HG03039 (cell line): ENCODE measurements around the gene SLC39A3.

Experiments used
- ATAC-seq: cut with Tn5 transposase; IDR thresholded peaks from one replicate; pipeline ENCODE4 v1.9.1; 2021; ENCODE audit warnings: mild to moderate bottlenecking, moderate library complexity; ENCODE audit not compliant: unreplicated experiment

The SLC39A3 gene, protein sequence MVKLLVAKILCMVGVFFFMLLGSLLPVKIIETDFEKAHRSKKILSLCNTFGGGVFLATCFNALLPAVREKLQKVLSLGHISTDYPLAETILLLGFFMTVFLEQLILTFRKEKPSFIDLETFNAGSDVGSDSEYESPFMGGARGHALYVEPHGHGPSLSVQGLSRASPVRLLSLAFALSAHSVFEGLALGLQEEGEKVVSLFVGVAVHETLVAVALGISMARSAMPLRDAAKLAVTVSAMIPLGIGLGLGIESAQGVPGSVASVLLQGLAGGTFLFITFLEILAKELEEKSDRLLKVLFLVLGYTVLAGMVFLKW

DNA sequence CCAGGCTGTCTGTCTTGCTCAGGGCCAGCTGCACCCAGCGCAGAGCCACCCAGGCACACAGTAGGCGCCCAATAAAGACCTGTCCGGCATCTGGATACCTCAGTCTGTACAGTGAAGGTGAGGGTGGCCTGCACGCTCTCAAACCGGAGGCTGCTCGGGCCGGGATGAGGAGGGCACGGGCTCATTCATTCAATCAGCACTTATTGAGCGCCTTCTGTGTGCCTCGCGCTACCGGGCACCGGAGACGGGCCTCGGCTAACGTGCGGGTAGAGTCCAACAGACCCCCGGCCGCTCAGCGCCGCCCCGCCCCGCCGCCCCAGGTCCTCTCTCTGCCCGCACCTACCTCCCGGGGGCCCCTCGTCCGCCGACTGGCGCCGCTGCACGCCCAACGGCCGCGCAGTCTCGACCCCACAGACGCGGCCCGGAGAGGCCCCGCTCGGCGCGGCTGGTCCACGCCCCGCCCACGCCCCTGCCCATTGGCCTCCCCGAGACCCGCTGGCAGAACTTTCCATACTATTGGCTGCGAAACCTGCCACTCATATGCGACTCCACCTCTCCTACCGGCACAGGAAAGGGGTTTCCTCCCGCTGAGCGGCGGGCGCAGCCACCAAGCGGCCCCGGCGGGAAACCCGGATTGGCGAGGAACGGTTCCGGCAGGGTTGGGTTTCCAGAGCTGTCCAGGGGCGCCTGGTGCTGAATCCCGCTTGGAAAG, at the start of gene SLC39A3:
SLC39A3 (minus strand) TSS at position 416 of the 712 bp plus-strand sequence. CDS start 2,760 bp downstream, outside the sequence.
- peak; percentile 92 for ATAC-seq

DNA sequence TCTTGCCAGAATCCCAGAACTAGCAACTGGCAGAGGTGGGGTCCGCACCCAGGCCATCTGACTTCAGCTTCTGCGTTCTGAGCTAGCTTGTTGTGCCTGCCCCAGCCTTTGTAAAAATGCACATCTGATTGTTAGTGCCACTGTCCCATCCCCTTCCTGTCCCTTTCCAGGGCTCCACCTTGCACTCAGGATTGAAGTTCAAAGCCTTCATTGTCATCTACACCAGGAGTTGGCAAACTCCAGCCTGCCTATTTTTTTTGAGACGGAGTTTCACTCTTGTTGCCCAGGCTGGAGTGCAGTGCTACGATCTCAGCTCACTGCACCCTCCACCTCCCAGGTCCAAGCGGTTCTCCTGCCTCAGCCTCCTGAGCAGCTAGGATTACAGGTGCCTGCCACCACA, 48.4 kb upstream of the SLC39A3 start:
- no peak for ATAC-seq

DNA sequence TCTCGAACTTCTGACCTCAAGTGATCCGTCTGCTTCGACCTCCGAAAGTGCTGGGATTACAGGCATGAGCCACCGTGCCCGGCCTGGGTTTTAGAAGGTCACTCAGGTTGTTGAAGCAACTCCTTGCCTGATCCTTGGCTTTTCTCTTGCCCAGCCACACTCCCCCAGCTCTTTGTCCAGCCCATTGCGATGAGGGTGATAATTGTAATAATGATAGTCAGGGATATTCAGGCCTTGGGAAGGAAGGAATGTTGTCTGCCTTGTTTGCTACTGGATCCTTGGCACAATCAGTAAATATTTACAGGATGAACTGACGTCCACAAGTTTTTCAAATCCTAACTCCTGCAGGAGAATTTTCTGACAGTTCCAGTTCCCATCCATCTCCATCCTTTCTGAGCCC, 47.3 kb upstream of the SLC39A3 start:
- no peak for ATAC-seq

DNA sequence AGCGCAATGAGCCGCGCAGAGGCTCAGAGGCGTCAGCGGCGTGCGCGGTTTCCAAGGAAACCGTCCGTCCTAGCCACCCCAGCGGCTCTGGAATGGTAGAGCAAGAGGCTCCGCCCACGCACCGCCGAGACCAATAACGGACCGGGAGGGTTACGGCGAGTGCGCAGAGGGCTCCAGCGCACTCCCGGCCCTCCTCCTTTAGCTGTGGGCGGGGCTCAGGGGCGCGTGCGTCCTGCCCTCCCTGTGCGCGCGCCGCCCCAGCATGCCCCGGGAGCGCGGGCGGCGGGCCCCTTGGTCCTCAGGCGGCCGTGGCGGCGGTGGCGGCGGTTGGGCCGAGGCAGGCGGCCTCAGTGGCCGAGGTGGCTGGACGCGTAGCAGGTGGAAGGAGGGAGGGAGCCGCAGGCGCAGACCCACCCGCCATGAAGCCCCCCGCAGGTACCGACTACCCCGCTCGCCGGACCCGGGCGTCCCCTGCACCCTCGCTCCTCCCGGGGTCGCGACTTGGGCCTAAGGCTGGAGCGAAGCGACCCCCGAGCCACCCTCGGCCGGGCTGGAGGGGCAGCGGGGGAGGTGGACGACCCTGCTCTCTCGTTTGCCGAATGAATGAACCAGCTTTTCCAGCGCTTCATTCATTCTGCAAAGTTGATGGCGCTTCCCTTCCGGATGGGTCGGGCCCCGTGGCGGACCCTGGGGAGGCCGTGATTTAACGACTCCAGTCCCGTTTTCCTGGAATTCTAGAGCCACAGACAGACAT, 45.6 kb upstream of the SLC39A3 start, which contains the start of gene THOP1:
THOP1 (plus strand) TSS at position 260 of the 754 bp plus-strand sequence; CDS start at position 420, 160 bp downstream.
- ATAC-seq: peak; percentile 62

DNA sequence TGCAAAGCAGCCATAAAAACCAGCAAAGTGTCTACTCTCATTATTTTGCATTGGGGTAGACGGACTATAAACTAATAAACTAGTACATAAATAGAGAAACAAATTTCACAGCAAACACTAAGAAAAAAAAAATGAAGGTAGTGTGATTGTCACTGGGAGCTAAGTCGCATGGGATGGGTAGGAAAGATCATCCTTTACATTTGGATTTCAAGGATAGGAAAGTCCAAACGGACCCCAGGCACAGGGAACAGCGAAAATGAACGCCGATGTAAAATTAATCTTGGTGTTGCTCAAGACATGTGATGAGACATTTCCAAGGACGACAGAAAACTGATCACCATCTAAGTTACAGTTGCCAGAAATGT, 43.9 kb upstream of the SLC39A3 start:
- no peak for ATAC-seq

DNA sequence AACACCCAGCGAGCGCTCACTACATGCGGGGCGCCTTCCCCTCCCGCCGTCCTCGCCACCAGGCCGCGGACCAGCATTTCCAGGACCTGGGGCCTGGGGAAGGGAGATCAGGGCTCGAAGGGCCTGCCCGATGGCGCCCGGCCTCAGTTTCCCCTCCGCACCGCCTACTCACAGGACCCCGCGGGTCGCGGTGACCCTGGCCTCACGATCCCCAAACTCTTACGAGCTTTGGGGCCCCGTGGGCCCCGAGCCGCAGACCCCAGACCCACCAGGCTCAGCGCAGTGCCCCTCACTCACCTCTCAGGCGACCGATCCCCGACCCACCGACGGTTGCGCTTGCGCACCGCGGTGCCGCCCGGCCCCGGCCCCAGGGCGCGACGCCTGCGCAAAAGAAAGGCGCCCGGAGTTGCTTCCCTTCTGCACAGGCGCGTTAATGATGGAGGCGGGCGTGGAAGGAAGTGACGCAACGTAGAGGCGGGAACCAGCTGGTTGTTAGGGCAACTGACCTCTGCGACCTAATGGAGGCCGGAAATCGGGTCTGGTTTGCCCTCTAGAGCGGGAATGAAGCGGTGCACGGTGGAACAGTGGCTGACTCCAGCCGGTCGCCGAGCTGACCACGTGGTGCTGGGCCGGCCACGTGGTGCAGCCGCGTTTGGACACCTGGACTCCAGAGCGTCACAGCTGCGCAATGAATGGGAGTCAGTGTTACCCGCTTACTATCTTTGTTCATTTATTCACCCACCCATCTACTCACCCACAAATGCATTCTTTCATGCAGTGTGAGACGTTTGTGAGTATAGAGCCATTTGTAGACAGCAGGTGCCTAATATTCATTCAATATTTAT, 43.3 kb upstream of the SLC39A3 start, which contains the start of gene SGTA:
SGTA (minus strand) TSS at position 338 of the 845 bp plus-strand sequence. CDS start 14,205 bp downstream, outside the sequence.
- peak; percentile 61 for ATAC-seq

DNA sequence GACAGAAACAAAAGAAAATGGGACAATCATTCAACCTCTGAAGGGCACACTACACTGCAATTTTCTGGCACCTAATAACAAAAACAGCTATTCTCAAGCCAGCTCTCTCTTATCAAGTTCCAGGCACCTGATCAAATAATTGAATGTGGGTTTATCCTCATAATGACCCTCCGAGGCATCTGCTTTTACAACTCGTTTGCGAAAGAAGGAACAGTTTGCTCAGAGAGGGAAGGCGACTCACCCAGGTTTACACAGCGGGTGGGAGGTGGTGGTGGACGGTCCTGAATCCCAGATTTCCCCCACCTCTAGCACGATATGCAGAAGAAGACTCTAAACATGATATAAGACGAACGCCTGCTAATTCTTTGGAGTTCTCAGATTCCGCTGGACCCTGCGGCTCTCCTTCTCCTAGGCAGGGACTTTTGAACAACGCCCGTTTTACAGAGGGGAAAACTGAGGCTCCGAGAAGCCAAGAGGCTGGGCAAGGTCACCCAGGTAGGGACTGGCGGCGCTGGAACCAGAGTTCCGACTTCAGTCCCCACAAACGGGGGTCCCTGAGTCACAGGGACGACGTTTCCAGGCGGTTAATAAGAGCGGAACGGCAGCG, 42.6 kb upstream of the SLC39A3 start:
- ATAC-seq: no peak

DNA sequence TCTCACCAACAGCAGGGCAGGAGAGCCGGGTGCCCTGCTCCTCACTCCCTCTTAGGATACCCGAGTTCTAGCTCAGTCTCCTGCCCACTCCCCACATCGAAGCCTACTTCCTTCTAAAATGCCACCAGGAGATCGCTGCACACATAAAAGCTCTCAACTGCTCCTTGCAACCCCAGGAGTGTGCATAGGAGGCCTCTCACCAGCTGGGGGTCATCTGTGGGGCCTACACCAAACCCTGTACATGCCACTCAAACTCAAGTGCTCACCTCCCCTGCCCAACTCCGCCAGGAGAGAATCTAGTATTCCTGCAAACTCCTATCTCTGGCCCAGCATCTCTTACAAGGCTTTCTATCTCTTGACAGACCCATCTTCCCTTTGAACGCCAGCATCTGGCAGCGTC, 40.5 kb upstream of the SLC39A3 start:
- no peak for ATAC-seq

DNA sequence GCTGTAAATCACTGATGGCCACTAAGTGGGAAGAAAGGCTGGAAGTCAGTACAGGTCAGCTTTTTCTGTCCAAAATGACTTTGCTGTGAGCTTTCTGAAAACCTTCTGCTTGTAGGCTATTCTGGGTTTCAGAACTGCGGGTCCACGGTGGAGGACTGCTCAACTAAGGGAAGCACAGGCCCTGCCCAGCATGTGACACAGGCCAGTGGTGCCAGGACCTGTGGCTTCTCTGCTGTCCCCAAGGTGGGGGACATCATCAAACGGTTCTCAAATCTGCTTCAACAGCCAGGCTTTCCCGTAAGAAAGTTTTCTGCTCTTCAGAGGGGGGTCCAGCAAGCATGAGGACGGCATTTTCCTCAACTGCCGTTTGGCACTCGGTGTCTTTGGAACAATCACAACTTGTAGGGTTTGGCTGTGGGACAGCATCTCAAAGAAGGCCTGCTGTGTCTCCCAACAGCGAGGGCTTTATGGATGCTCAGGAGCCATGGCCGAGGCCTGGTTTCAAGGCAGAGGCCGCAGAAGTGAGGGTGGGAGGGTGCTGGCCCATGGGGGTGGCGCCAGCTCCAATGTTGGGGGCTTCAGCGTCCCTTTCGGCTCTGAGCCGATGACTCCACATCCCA, 39.4 kb upstream of the SLC39A3 start:
- no peak for ATAC-seq

DNA sequence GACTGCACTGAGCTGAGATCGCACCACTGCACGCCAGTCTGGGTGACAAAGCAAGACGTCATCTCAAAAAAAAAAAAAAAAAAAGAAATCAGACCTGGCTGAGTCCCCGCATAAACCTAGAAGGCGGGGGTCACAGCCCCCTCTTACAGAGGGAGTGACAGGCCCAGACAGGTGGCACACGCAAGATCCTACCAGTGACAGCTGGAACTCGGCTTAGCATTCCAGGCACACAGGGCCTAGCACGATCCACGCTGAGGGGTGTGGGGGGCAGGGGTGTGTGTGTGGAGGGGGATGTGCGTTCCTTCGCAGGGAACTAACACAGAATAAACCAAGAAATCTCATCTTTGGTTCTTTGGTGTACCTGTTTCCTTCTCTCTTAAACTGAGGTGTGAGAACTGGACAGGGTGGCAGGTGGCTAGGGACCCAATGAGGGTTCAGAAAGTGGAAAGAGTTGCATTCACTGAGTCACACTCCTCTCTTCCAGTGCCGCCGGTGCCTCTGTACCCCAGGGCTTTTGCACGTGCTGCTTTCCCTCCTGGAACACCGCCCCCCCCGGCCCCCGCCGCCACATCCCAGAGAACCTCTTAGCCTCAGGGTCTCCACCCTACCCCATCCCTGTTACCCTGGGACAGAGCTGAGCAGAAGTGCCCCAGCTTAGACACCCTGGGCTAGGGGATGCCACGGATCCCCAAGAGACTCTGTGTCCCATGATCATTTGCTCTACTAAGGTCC, 38.3 kb upstream of the SLC39A3 start:
- ATAC-seq: no peak

DNA sequence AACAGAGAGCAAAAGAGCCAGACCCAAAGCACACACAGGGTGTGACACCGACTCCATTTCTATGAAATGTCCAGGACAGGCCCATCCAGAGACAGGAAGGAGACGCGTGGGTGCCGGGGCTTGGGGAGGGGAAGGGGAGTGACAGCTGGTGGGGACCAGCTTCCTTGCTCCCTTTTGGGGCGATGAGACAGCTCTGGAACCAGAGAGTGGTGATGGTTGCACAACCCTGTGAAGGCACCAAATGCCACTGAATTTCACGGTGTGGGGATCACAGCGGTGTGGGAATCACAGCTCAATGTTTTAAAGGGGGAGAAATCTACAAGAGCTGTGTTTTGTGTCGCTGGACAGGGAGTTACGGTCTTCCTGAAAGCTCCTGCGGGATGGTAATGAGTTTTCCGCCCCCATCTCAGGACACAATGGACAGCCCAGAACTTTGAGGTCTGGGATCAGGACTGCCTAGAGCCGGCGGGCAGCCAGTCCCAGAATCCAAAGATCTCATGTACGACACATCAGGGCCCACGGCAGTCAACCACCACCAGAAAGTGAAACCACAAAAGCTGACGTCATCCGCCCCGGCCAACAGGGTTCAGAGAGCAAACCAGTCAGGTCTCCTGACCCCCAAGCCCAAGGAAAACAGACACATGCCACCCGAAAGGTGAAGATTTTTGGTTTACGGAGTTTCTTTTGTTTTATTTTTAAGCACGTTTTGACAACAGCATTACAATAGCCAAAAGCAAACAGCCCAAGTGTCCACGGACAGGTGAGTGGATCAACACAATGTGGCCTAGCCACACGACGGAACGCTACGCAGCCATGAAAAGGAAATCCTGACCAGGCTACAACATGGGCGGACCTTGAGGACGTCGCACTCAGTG, 36.0 kb upstream of the SLC39A3 start:
- ATAC-seq: no peak

DNA sequence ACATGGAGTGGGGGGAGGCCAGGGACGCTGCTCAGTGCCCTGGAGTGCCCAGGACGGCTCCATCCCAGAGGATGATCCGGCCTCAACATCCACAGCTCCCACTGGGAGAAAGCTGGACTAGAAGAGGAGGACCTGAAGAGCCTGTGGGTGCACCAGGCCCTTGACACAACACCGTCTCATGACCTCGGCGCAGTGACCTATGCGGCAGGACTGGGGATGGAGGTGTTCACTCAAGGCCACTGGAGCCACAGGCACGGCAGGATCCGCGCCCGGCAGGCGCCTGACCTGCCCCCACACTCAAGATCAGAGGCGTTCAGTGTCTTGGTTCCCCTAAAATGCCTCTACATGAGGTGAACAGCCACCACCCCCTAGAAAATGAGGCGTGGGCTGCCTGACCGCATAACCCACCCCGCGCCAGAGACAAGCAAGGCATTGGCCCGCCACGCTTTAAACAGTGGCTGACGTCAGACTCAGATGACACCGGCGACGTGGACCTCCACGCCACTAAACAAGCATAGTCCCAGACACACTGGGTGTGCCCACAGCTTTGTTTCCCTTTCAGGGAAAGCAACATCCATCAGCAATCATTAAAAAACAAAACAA, 35.2 kb upstream of the SLC39A3 start:
- no peak for ATAC-seq

DNA sequence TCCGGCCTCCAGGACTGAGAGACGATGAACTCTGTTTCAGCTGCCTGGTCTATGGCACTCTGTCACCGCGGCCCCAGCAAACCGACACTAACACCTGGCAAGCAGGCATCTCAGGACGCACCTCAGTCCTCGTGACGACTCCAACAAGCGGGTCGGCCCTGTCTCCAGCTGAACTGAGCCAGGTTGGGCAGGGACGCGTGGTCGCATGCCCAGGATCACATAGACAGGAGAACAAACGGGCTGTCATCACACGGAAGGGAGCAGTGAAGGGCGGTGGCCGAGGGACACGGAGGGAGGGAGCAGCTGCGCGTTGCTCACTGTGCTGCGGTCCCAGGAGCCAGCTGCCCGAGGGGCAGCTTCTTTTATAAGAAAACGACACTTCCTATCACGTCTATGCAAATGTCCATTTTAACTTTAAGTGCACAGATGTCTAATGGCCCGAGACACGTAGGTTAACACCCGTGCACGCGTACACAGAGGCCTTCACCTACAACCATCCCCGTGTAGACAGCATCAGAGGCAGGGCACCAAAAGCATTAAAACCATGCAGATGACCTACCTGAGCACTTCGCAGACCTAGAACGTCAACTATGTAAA, 34.4 kb upstream of the SLC39A3 start:
- ATAC-seq: no peak

DNA sequence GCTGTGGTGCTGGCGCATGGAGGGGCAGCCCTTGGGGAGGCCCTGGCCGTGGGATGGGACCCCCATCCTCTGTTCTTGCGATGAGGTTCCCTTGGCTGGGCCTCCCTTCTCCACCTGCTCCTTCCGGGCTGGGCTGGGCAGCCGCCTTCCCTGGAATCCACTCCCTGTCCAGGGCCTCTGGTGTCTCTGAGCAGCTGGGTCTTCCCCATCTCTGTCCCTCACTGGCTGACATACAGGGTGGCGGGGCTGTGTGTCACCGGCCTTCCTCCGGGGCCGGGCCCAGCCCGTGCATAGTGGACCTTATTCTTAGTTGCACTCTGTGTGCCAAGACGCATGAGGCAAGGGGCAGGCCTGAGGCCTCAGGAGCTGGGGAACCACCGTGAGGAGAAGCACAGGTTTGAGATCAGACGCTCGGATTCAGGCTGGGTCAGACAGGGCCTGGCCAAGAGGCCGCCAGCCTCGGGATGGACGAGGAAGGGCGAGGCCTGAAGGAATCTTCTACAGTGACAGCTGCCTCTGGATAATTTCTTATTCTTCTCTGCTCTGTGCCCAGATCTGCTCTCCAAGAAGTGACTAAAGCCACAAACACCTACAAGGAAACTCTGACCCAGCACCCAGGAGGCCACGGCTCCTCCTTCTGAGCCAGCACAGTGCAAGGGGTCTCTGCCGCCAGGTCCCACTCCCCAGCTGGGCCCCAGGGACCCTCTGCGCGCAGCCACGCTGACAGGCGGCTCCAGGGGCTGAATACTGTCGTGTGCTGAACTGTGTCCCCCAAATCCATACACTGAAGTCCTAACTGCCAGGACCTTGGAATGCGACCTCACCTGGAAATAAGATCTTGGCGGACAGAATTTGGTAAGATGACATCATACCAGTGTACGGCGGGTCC, 32.2 kb upstream of the SLC39A3 start:
- no peak for ATAC-seq

DNA sequence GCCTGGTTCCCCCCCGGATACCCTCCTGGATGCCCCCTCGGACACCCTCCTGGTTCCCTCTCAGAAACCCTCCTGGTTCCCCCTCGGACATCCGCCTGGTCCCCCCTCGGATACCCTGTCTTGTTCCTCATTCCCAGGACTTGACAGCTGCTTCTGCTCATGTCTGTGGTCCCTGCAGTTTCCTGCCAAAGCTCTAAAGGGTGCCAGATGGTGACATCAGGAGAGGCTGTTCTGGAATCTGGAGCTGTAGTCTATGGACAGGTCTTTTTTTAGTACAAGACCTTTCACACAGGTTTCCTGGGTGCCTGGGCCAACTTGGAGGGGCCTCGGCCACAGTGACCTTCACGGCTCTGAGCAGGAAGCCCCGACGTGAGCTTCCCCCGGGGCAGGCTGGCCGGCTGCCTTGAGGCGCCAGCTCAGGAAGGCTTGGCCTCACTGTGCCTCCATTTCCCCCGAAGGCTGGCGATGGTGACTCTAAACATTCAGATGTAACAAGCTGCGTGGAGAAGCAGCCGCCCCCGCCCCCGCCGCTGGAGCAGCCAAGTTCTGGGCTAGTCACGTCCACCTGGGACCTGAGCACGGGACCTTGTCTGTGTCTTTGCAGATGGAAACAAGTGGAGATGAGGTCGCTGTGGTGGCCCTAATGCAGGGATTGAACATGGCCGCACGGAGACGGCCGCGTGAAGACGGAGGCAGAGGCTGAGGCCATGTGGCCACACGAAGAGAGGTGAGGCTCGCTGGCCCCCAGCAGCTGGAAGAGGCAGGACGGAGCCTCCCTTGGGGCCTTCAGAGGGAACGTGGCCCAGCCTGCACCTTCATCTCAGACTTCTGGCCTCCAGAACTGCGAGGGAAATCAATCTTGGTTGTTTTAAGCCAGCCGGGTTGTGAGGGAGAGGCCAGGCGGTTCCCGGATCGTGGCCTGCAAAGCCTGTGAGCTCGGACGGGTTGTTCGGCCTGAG, 30.5 kb upstream of the SLC39A3 start:
- ATAC-seq: no peak
